Liver (tissue), 9 donors: ENCODE results near the gene CFAP54. TPM values are rescaled to one million over a fixed set of nuclear protein-coding genes. Genes with fewer than 3 reads are reported as not detected.

Source experiments
- DNase-seq: peaks from one replicate; pipeline ENCODE4 v3.0.0-alpha.2; 2017; ENCODE audit warnings: low spot score
- H3K27ac ChIP-seq, 2 donors: one replicate each; pipeline ENCODE4 v1.7.0; 2013; ENCODE audit warnings: inconsistent platforms in 2 of 2, low read length in 2 of 2, control low read depth in 1 of 2, low read depth in 1 of 2, mild to moderate bottlenecking in 1 of 2
- H3K27me3 ChIP-seq, 4 donors: one replicate each; pipeline versions ENCODE4 v1.6.1 to v1.7.0; 2013; ENCODE audit warnings: low read length in 3 of 4, inconsistent platforms in 1 of 4, mild to moderate bottlenecking in 1 of 4, moderate library complexity in 1 of 4; ENCODE audit not compliant: control insufficient read depth in 4 of 4, insufficient read depth in 4 of 4
- H3K36me3 ChIP-seq, 4 donors: one replicate each; pipeline versions ENCODE4 v1.6.1 to v1.7.0; 2013; ENCODE audit warnings: low read length in 3 of 4, mild to moderate bottlenecking in 3 of 4, low read depth in 1 of 4, moderate library complexity in 1 of 4; ENCODE audit not compliant: control insufficient read depth in 4 of 4, insufficient read depth in 3 of 4
- H3K4me1 ChIP-seq, 4 donors: one replicate each; pipeline versions ENCODE4 v1.6.1 to v1.7.0; 2013; ENCODE audit warnings: low read length in 3 of 4, mild to moderate bottlenecking in 3 of 4, moderate library complexity in 1 of 4; ENCODE audit not compliant: control insufficient read depth in 4 of 4, insufficient read depth in 4 of 4
- H3K4me3 ChIP-seq, 3 donors: one replicate each; pipeline versions ENCODE4 v1.6.1 to v1.7.0; 2013; ENCODE audit warnings: low read length in 3 of 3, control low read depth in 1 of 3, low read depth in 1 of 3, mild to moderate bottlenecking in 1 of 3
- H3K9ac ChIP-seq, 2 donors: one replicate each; pipeline ENCODE4 v1.7.0; 2013; ENCODE audit warnings: low read length in 2 of 2, mild to moderate bottlenecking in 2 of 2, moderate library complexity in 2 of 2, control low read depth in 1 of 2, low read depth in 1 of 2
- H3K9me3 ChIP-seq, 4 donors: one replicate each; pipeline versions ENCODE4 v1.6.1 to v1.7.0; 2013; ENCODE audit warnings: low read length in 3 of 4; ENCODE audit not compliant: control insufficient read depth in 4 of 4
- ATF3 ChIP-seq: IDR thresholded peaks from 2 replicates; pipeline ENCODE4 v1.6.1; 2016; ENCODE audit warnings: antibody characterized with exemption
- CTCF ChIP-seq: fragments of 150-350 bp; IDR thresholded peaks from 2 replicates; pipeline ENCODE4 v1.5.1; 2017; ENCODE audit warnings: improper control_type of control experiment, low read depth, low read length; ENCODE audit not compliant: missing input control
- EGR1 ChIP-seq, 2 donors: IDR thresholded peaks; 2 replicates each; pipeline ENCODE4 v1.6.1; 2016 to 2018; ENCODE audit warnings: antibody characterized with exemption in 2 of 2, low read depth in 2 of 2
- FOXA1 ChIP-seq: IDR thresholded peaks from 2 replicates; pipeline ENCODE4 v1.6.1; 2016; ENCODE audit warnings: antibody characterized with exemption
- FOXA2 ChIP-seq: IDR thresholded peaks from 2 replicates; pipeline ENCODE4 v1.6.1; 2016; ENCODE audit warnings: antibody characterized with exemption
- GABPA ChIP-seq, 2 donors: IDR thresholded peaks in 1 of 2; conservative IDR thresholded peaks in 1 of 2; 2 replicates each; pipeline ENCODE4 v1.6.1; 2016; ENCODE audit warnings: antibody characterized with exemption in 2 of 2, mild to moderate bottlenecking in 1 of 2, moderate library complexity in 1 of 2
- HNF4A ChIP-seq, 2 donors: conservative IDR thresholded peaks; 2 replicates each; pipeline ENCODE4 v1.6.1; 2016; ENCODE audit warnings: antibody characterized with exemption in 2 of 2, mild to moderate bottlenecking in 2 of 2
- HNF4G ChIP-seq: IDR thresholded peaks from 2 replicates; pipeline ENCODE4 v1.6.1; 2016; ENCODE audit warnings: antibody characterized with exemption
- JUND ChIP-seq, 2 donors: IDR thresholded peaks; 2 replicates each; pipeline ENCODE4 v1.6.1; 2016; ENCODE audit warnings: antibody characterized with exemption in 2 of 2
- MAX ChIP-seq: IDR thresholded peaks from 2 replicates; pipeline ENCODE4 v1.6.1; 2016; ENCODE audit warnings: antibody characterized with exemption
- NR2F2 ChIP-seq: IDR thresholded peaks from 2 replicates; pipeline ENCODE4 v1.6.1; 2016; ENCODE audit warnings: antibody characterized with exemption
- RAD21 ChIP-seq, 2 donors: IDR thresholded peaks; 2 replicates each; pipeline ENCODE4 v1.6.1; 2016; ENCODE audit warnings: antibody characterized with exemption in 2 of 2, mild to moderate bottlenecking in 2 of 2
- REST ChIP-seq: IDR thresholded peaks from 2 replicates; pipeline ENCODE4 v1.6.1; 2016; ENCODE audit warnings: antibody characterized with exemption, mild to moderate bottlenecking
- RXRA ChIP-seq, 2 donors: IDR thresholded peaks; 2 replicates each; pipeline ENCODE4 v1.6.1; 2017 to 2018; ENCODE audit warnings: antibody characterized with exemption in 2 of 2, mild to moderate bottlenecking in 1 of 2
- SP1 ChIP-seq: IDR thresholded peaks from 2 replicates; pipeline ENCODE4 v1.6.1; 2018; ENCODE audit warnings: antibody characterized with exemption, mild to moderate bottlenecking
- YY1 ChIP-seq: IDR thresholded peaks from 2 replicates; pipeline ENCODE4 v1.6.1; 2016; ENCODE audit warnings: antibody characterized with exemption, mild to moderate bottlenecking
- ZBTB33 ChIP-seq: IDR thresholded peaks from 2 replicates; pipeline ENCODE4 v1.6.1; 2016; ENCODE audit warnings: antibody characterized with exemption
- WGBS: extraction: QIAGEN DNeasy Blood & Tissue Kit; methylation state at CpG from one replicate; pipeline ENCODE4 v1.1.7; 2013; 5-methylcytosine and 5-hydroxymethylcytosine counted together
- polyA plus RNA-seq, 2 donors: library from polyadenylated mRNA; stranded (reverse) in 1 of 2; unstranded in 1 of 2; fragments of 200-250 nt in 1 of 2; fragments of >200 nt in 1 of 2; fragmentation: Nextera tagmentation in 1 of 2; extraction: Ambion mirVana in 1 of 2; gene quantifications; one replicate each; pipeline versions ENCODE4 v1.2.1 to v1.2.3, GENCODE V29; 2013 to 2015
- total RNA-seq, 2 donors: library from RNA; depleted of rRNA; stranded (reverse); fragments of >200 nt; gene quantifications; one replicate each; pipeline ENCODE4 v1.2.3, GENCODE V29; 2014
- donor health status: healthy.
- donor health status: healthy.
- donor health status: healthy.
- donor health status: healthy.
- donor health status: healthy.

The CFAP54 gene
- total and polyA plus RNA-seq, 4 donors: 0.01 to 0.19 (median 0.15) TPM

GRCh38 chr12:96743606-96744005 lies 254.2 kb downstream of the CFAP54 start:
- Histone ChIP-seq H3K27ac (no peak overlapping the region), H3K9ac (no peak overlapping the region), H3K4me1 (no peaks in the 10 kb centered on the region), H3K27me3 (no peaks in the 10 kb centered on the region), H3K9me3 (no peaks in the 10 kb centered on the region), H3K4me3 (no peak overlapping the region), H3K36me3 (no peaks in the 10 kb centered on the region)
- DNase-seq: no peak
- TF ChIP-seq ZBTB33 (no peak), NR2F2 (no peak), RAD21 (IDR thresholded peaks at IDR 0.05) (no peak), GABPA (IDR thresholded peaks at IDR 0.05 in 1 of 2, conservative IDR thresholded peaks at IDR 0.05 in 1 of 2) (no peak), EGR1 (IDR thresholded peaks at IDR 0.05; ENCODE audit: low read depth in 2 of 2) (no peak), ATF3 (no peak), FOXA1 (no peak), REST (no peak), CTCF (no peak)
- WGBS: 73% methylated on average over 4 of the region's 4 CpGs

GRCh38 chr12:96749999-96750398 lies 260.6 kb downstream of the CFAP54 start:
- H3K9me3 ChIP-seq: no peaks in the 10 kb centered on the region
- no peaks in the 10 kb centered on the region for H3K36me3 ChIP-seq
- TF ChIP-seq HNF4G: no peak
- TF ChIP-seq SP1: no peak
- no peak for TF ChIP-seq GABPA (IDR thresholded peaks at IDR 0.05 in 1 of 2, conservative IDR thresholded peaks at IDR 0.05 in 1 of 2)
- TF ChIP-seq ZBTB33: no peak
- TF ChIP-seq MAX: no peak
- TF ChIP-seq JUND (IDR thresholded peaks at IDR 0.05): no peak
- no peak for TF ChIP-seq HNF4A (conservative IDR thresholded peaks at IDR 0.05)
- TF ChIP-seq FOXA2: no peak
- TF ChIP-seq RXRA (IDR thresholded peaks at IDR 0.05): no peak
- no peak for TF ChIP-seq NR2F2
- TF ChIP-seq REST: no peak
- TF ChIP-seq YY1: no peak
- no peak for TF ChIP-seq ATF3
- no peak for TF ChIP-seq RAD21 (IDR thresholded peaks at IDR 0.05)
- no peak overlapping the region for H3K9ac ChIP-seq
- H3K4me3 ChIP-seq: no peak overlapping the region
- H3K27me3 ChIP-seq: no peaks in the 10 kb centered on the region
- no peak for DNase-seq
- 51% methylated on average over 1 of the region's 1 CpG for WGBS
- H3K4me1 ChIP-seq: no peaks in the 10 kb centered on the region
- H3K27ac ChIP-seq: no peak overlapping the region
